Measurements from ENCODE around the gene PRMT1. TPM values are rescaled to one million over a fixed set of nuclear protein-coding genes. Genes with fewer than 3 reads are reported as not detected.
"Not testable (repeated sequence)": the region's sequence is repeated elsewhere in the genome, so short reads cannot be mapped to it uniquely, and the experiment has no call there.

PRMT1 gene
- total RNA-seq, result 100 to 1,000 TPM in 1 of 4 donors, 10 to 100 TPM in 3; 46.9 to 185 (median 80.0) TPM

DNA sequence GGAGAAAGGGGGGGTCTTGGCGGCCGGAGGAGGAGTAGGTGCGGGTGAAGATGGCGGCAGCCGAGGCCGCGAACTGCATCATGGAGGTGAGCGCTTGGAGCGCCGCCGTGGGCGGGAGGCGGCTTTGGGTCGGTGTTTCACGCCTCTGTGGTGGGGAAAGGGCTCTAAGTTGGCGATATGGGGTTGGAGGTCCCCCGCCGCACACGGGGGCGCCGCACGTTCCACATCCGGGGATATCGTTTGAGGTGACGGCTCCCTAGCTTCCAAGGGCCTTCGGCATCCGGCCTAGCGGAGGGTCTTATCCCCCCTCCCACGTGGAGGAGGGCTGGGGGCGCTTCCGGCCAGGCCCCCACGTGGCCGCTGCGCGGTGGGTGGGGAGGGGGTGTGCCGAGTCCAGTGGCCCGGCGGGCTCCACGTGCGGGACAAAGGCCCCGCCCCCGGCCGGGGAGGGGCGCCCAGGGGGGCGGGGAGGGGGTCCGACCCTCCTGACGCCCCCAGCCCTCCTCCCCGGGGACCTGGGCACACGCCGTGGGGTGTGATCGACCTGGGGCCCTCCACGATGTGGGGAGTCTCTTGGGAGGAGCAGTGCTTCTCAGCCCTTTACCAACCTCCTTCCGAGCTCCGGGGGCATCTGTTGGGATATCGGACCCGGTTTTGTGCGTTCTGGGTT is at the start of gene PRMT1:
Gene PRMT1 (plus strand): TSS at position 41 of the 670 bp plus-strand sequence. CDS start 10 bp downstream, at position 51.
- TF ChIP-seq, protein P1, sequence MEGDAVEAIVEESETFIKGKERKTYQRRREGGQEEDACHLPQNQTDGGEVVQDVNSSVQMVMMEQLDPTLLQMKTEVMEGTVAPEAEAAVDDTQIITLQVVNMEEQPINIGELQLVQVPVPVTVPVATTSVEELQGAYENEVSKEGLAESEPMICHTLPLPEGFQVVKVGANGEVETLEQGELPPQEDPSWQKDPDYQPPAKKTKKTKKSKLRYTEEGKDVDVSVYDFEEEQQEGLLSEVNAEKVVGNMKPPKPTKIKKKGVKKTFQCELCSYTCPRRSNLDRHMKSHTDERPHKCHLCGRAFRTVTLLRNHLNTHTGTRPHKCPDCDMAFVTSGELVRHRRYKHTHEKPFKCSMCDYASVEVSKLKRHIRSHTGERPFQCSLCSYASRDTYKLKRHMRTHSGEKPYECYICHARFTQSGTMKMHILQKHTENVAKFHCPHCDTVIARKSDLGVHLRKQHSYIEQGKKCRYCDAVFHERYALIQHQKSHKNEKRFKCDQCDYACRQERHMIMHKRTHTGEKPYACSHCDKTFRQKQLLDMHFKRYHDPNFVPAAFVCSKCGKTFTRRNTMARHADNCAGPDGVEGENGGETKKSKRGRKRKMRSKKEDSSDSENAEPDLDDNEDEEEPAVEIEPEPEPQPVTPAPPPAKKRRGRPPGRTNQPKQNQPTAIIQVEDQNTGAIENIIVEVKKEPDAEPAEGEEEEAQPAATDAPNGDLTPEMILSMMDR (IDR thresholded peaks at IDR 0.05), result no peak
- TF ChIP-seq POLR2A (IDR thresholded peaks at IDR 0.05), result peak; percentile 37 to 84
- peak in 2 of 3 donors; percentile 51 to 66 for DNase-seq
- peak within 1 kb of the TSS; percentile 63 to 80 (median 71) for H3K4me3 ChIP-seq

GRCh38 chr19:49629659-49630058 is 47.4 kb upstream of the PRMT1 start:
- Histone ChIP-seq H3K27ac (no peak overlapping the region), H3K27me3 (no peaks in the 10 kb centered on the region), H3K4me1 (peaks cover 0 to 6% (median 0%) of the 10 kb centered on the region in 4 donors), H3K36me3 (peaks cover 0 to 19% (median 0%) of the 10 kb centered on the region in 3 donors), H3K9me3 (no peaks in the 10 kb centered on the region), H3K4me3 (no peak overlapping the region)
- no peak for DNase-seq
- TF ChIP-seq POLR2A (IDR thresholded peaks at IDR 0.05), result no peak
- TF ChIP-seq, protein P1 (IDR thresholded peaks at IDR 0.05), result no peak

More for the DNA sequence above, at the start of gene PRMT1:
- H3K4me1 ChIP-seq, result peaks cover 0 to 40% (median 18%) of the 10 kb centered on the region in 4 donors
- no peaks in the 10 kb centered on the region for H3K27me3 ChIP-seq
- H3K27ac ChIP-seq, result peak within 1 kb of the TSS; percentile 85 to 94 (median 86)
- H3K9me3 ChIP-seq, result no peaks in the 10 kb centered on the region
- H3K36me3 ChIP-seq, result peaks cover 0 to 13% (median 0%) of the 10 kb centered on the region in 3 donors

GRCh38 chr19:49631014-49631588 is 46.0 kb upstream of the PRMT1 start:
- peaks cover 0 to 7% (median 0%) of the 10 kb centered on the region in 3 donors for H3K36me3 ChIP-seq
- no peaks in the 10 kb centered on the region for H3K9me3 ChIP-seq
- TF ChIP-seq, protein P1 (IDR thresholded peaks at IDR 0.05), result no peak
- TF ChIP-seq POLR2A (IDR thresholded peaks at IDR 0.05), result no peak
- no peak overlapping the region for H3K27ac ChIP-seq
- no peaks in the 10 kb centered on the region for H3K27me3 ChIP-seq
- H3K4me1 ChIP-seq, result peaks cover 0 to 6% (median 0%) of the 10 kb centered on the region in 4 donors
- H3K4me3 ChIP-seq, result no peak overlapping the region
- DNase-seq, result no peak

DNA sequence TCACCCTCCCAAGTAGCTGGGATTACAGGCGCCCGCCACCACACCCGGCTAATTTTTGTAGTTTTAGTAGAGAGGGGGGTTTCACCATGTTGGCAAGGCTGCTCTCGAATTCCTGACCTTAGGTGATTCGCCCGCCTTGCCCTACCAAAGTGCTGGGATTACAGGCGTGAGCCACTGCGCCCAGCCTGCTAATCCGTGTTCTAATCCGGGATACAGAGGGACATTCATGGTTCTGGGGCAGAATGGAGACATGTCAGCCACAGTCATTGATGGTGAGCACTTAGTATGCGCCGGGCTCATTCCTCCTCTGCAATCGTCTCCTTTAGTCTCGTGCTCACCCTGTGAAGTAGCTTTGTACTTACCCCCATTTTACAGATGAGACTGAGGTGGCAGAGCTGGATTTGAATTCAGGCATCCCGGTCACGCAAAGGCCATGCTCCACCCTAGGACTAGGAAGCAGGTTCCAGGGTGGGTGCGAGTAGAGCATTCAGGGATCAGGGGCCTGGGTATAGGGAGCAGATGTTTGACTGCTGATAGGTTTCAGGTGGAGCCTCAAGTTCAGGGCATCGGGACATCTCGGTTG is 45.4 kb upstream of the PRMT1 start:
- no peaks in the 10 kb centered on the region for H3K27me3 ChIP-seq
- H3K27ac ChIP-seq, result no peak overlapping the region
- no peaks in the 10 kb centered on the region for H3K9me3 ChIP-seq
- H3K4me1 ChIP-seq, result peaks cover 0 to 6% (median 0%) of the 10 kb centered on the region in 4 donors
- H3K36me3 ChIP-seq, result peaks cover 0 to under 1% (median 0%) of the 10 kb centered on the region in 3 donors
- TF ChIP-seq, protein P1 (IDR thresholded peaks at IDR 0.05), result no peak
- no peak for TF ChIP-seq POLR2A (IDR thresholded peaks at IDR 0.05)
- no peak overlapping the region for H3K4me3 ChIP-seq
- DNase-seq, result no peak

DNA sequence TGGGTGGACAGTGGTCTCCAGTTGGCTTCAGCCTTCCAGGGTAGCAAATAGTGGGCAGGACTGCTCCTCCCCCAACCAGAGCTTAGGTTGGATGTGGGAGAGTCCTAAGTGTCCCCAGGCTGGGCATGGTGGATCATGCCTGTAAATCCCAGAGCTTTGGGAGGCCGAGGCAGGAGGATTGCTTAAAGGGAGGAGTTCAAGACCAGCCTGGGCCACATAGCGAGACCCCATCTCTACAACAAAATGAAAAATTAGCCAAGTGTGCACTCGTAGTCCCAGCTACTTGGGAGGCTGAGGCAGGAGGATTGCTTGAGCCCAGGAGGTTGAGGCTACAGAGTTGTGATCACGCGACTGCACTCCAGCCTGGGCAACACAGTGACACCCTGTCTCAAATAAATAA is 44.5 kb upstream of the PRMT1 start:
- TF ChIP-seq POLR2A (IDR thresholded peaks at IDR 0.05), result no peak
- TF ChIP-seq, protein P1 (IDR thresholded peaks at IDR 0.05), result no peak
- Histone ChIP-seq H3K27me3 (no peaks in the 10 kb centered on the region), H3K36me3 (no peaks in the 10 kb centered on the region), H3K27ac (no peak overlapping the region), H3K4me3 (no peak overlapping the region), H3K4me1 (peaks cover 0 to 6% (median 0%) of the 10 kb centered on the region in 4 donors), H3K9me3 (no peaks in the 10 kb centered on the region)
- no peak for DNase-seq

GRCh38 chr19:49633273-49633672 is 43.8 kb upstream of the PRMT1 start:
- not testable (repeated sequence) for H3K27me3 ChIP-seq, DNase-seq, H3K4me3 ChIP-seq, H3K27ac ChIP-seq, H3K36me3 ChIP-seq, H3K9me3 ChIP-seq
- H3K4me1 ChIP-seq, result peaks cover 0 to 10% (median 0%) of the 10 kb centered on the region in 4 donors

Measured in Peyer's patch (tissue), 4 donors.